Activated gamma-delta T cell treated with anti-CD3 and anti-CD28 coated beads, Interleukin-2, amount 50 U/mL, for 16 hours (primary cell): ENCODE data around the gene ATP5PB.

Source experiments
- DNase-seq: peaks from one replicate; pipeline ENCODE4 v3.0.0-alpha.2; 2020; ENCODE audit warnings: low read depth

ATP5PB gene

GRCh38 chr1:111448918-111449702 lies at the start of gene ATP5PB, which contains the start of gene WDR77:
Gene ATP5PB (plus strand): TSS chr1:111449464. CDS start chr1:111449542, 78 bp downstream.
Gene WDR77 (minus strand): TSS chr1:111449256. CDS start chr1:111449169, 87 bp downstream.
- peak; percentile 78 for DNase-seq

- peak; percentile 25 for DNase-seq
These were observed 49.3 kb upstream of the ATP5PB start for GRCh38 chr1:111399792-111400610.

GRCh38 chr1:111402083-111402482 lies 47.2 kb upstream of the ATP5PB start:
- DNase-seq: no peak

- no peak for DNase-seq
These were observed 44.7 kb upstream of the ATP5PB start for GRCh38 chr1:111404588-111404987.

GRCh38 chr1:111406321-111406768 lies 42.9 kb upstream of the ATP5PB start:
- DNase-seq: no peak

- DNase-seq: no peak
These were observed 42.0 kb upstream of the ATP5PB start for GRCh38 chr1:111407301-111407700.

- DNase-seq: no peak
These were observed 36.4 kb upstream of the ATP5PB start for GRCh38 chr1:111412839-111413238.

- no peak for DNase-seq
These were observed 34.5 kb upstream of the ATP5PB start for GRCh38 chr1:111414756-111415155.

GRCh38 chr1:111415461-111415860 lies 33.8 kb upstream of the ATP5PB start:
- DNase-seq: no peak

GRCh38 chr1:111417755-111418154 lies 31.5 kb upstream of the ATP5PB start:
- no peak for DNase-seq

- DNase-seq: no peak
These were observed 30.2 kb upstream of the ATP5PB start for GRCh38 chr1:111419037-111419436.

- no peak for DNase-seq
These were observed 28.9 kb upstream of the ATP5PB start for GRCh38 chr1:111420377-111420776.

- no peak for DNase-seq
These were observed 26.5 kb upstream of the ATP5PB start for GRCh38 chr1:111422546-111423391.

GRCh38 chr1:111424281-111424680 lies 25.0 kb upstream of the ATP5PB start:
- DNase-seq: no peak

GRCh38 chr1:111436726-111437125 lies 12.5 kb upstream of the ATP5PB start:
- no peak for DNase-seq

GRCh38 chr1:111439461-111440351 lies 9.6 kb upstream of the ATP5PB start:
- DNase-seq: no peak

- DNase-seq: peak; percentile 40
These were observed 7.6 kb upstream of the ATP5PB start for GRCh38 chr1:111441573-111442192.

- no peak for DNase-seq
These were observed 6.8 kb upstream of the ATP5PB start for GRCh38 chr1:111442457-111442856.

- no peak for DNase-seq
These were observed 5.2 kb upstream of the ATP5PB start for GRCh38 chr1:111444031-111444430.

- DNase-seq: no peak
These were observed 2.7 kb upstream of the ATP5PB start for GRCh38 chr1:111446546-111446945.
